Left lobe of liver (tissue), 2 donors: ENCODE measurements around the gene SAMD5. TPM values are rescaled to one million over a fixed set of nuclear protein-coding genes. Genes with fewer than 3 reads are reported as not detected.

Experiments
- ATAC-seq: fragments of 200-7000 bp; cut with Tn5 transposase; one replicate; pipeline ENCODE4 v1.9.1; 2020; ENCODE audit warnings: mild to moderate bottlenecking, moderate library complexity
- DNase-seq: peaks from one replicate; pipeline ENCODE4 v3.0.0-alpha.2; 2020; ENCODE audit warnings: low spot score
- total RNA-seq: library from RNA; stranded (reverse); gene quantifications from one replicate; pipeline ENCODE4 v1.2.1, GENCODE V29; 2021
- donor health status: DM: no; HTN: no; CAD: no; lungs with moderate emphysema.
- donor health status: DM: no; HTN: yes; CAD: no.

Gene SAMD5
- total RNA-seq, 1 donor from 2014 or later = 12.0 TPM

GRCh38 chr6:147564556-147564955 lies 56.1 kb downstream of the SAMD5 start:
- no peak for ATAC-seq
- DNase-seq = no peak

- no peak for ATAC-seq
Observed at GRCh38 chr6:147566244-147566898, 57.9 kb downstream of the SAMD5 start.

GRCh38 chr6:147567141-147567805 lies 58.8 kb downstream of the SAMD5 start:
- peak; percentile 23 for ATAC-seq
- DNase-seq = no peak

More at GRCh38 chr6:147566244-147566898, 57.9 kb downstream of the SAMD5 start:
- DNase-seq = no peak

GRCh38 chr6:147569788-147570187 lies 61.3 kb downstream of the SAMD5 start:
- no peak for ATAC-seq
- DNase-seq = no peak

GRCh38 chr6:147570681-147571080 lies 62.2 kb downstream of the SAMD5 start:
- ATAC-seq = no peak

GRCh38 chr6:147577488-147577887 lies 69.0 kb downstream of the SAMD5 start:
- ATAC-seq = no peak

More at GRCh38 chr6:147570681-147571080, 62.2 kb downstream of the SAMD5 start:
- DNase-seq = no peak

GRCh38 chr6:147578159-147578558 lies 69.7 kb downstream of the SAMD5 start:
- ATAC-seq (no peak), DNase-seq (no peak)

More at GRCh38 chr6:147577488-147577887, 69.0 kb downstream of the SAMD5 start:
- DNase-seq = no peak

- ATAC-seq (no peak), DNase-seq (no peak)
Observed at GRCh38 chr6:147578883-147579282, 70.4 kb downstream of the SAMD5 start.

GRCh38 chr6:147579667-147580066 lies 71.2 kb downstream of the SAMD5 start:
- DNase-seq (no peak), ATAC-seq (no peak)

GRCh38 chr6:147582991-147583390 lies 74.5 kb downstream of the SAMD5 start:
- no peak for DNase-seq

GRCh38 chr6:147585256-147585655 lies 76.8 kb downstream of the SAMD5 start:
- DNase-seq = no peak
- ATAC-seq = peak; percentile 76

More at GRCh38 chr6:147582991-147583390, 74.5 kb downstream of the SAMD5 start:
- no peak for ATAC-seq

GRCh38 chr6:147586044-147586443 lies 77.6 kb downstream of the SAMD5 start:
- DNase-seq (peak; percentile 78), ATAC-seq (peak; percentile 90)

- ATAC-seq = no peak
- DNase-seq = no peak
Observed at GRCh38 chr6:147587907-147588306, 79.4 kb downstream of the SAMD5 start.

GRCh38 chr6:147588469-147588868 lies 80.0 kb downstream of the SAMD5 start:
- ATAC-seq (no peak), DNase-seq (no peak)

GRCh38 chr6:147589739-147590250 lies 81.3 kb downstream of the SAMD5 start:
- no peak for ATAC-seq

GRCh38 chr6:147595961-147596360 lies 87.5 kb downstream of the SAMD5 start:
- DNase-seq (no peak), ATAC-seq (peak; percentile 31)

More at GRCh38 chr6:147589739-147590250, 81.3 kb downstream of the SAMD5 start:
- DNase-seq = no peak

GRCh38 chr6:147603392-147604081 lies 95.0 kb downstream of the SAMD5 start:
- ATAC-seq = peak; percentile 81

GRCh38 chr6:147604373-147604772 lies 95.9 kb downstream of the SAMD5 start:
- DNase-seq (no peak), ATAC-seq (peak; percentile 46)

More at GRCh38 chr6:147603392-147604081, 95.0 kb downstream of the SAMD5 start:
- no peak for DNase-seq

GRCh38 chr6:147611992-147612391 lies 103.5 kb downstream of the SAMD5 start:
- no peak for DNase-seq
- ATAC-seq = no peak

- ATAC-seq (no peak), DNase-seq (no peak)
Observed at GRCh38 chr6:147614501-147614900, 106.0 kb downstream of the SAMD5 start.
